Calu3 (cell line): ENCODE data around the gene LURAP1L. TPM values are rescaled to one million over a fixed set of nuclear protein-coding genes. Genes with fewer than 3 reads are reported as not detected.

Source experiments
- BruUV-seq: library from RNA; stranded (reverse); fragments of 400-500 nt; replicated peaks from 2 replicates; lab custom pipeline; 2021; lab: Mats Ljungman, UMichigan
- CTCF ChIA-PET: fragments of 300-600 bp; sonication (Branson Sonifier 250); formaldehyde crosslinking; loops from one replicate; lab custom pipeline; 2022; ENCODE audit warnings: antibody characterized with exemption; lab: Charles Lee
- DNase-seq: peaks from one replicate; pipeline ENCODE4 v3.0.0; 2022
- H3K27ac Mint-ChIP-seq: one replicate; pipeline ENCODE4 v1.8.0; 2022; ENCODE audit warnings: mixed read lengths; ENCODE audit not compliant: unreplicated experiment
- H3K27me3 Mint-ChIP-seq: one replicate; pipeline ENCODE4 v1.8.0; 2022; ENCODE audit warnings: mixed read lengths; ENCODE audit not compliant: unreplicated experiment
- H3K36me3 Mint-ChIP-seq: one replicate; pipeline ENCODE4 v1.8.0; 2022; ENCODE audit warnings: mild to moderate bottlenecking, moderate library complexity, mixed read lengths; ENCODE audit not compliant: insufficient read depth, unreplicated experiment
- H3K4me1 Mint-ChIP-seq: one replicate; pipeline ENCODE4 v1.8.0; 2022; ENCODE audit warnings: mild to moderate bottlenecking, low read depth, mixed read lengths; ENCODE audit not compliant: unreplicated experiment
- H3K4me3 Mint-ChIP-seq: one replicate; pipeline ENCODE4 v1.8.0; 2022; ENCODE audit warnings: mild to moderate bottlenecking, low read depth, moderate library complexity, mixed read lengths; ENCODE audit not compliant: unreplicated experiment
- H3K9me3 Mint-ChIP-seq: one replicate; pipeline ENCODE4 v1.8.0; 2022; ENCODE audit warnings: low read depth, mixed read lengths; ENCODE audit not compliant: unreplicated experiment
- CTCF ChIP-seq: fragments of 200-600 bp; IDR thresholded peaks from one replicate; pipeline ENCODE4 v1.8.0; 2022; ENCODE audit warnings: antibody characterized with exemption; ENCODE audit not compliant: unreplicated experiment
- intact Hi-C: fragments of 100-400 bp; cut with micrococcal nuclease; formaldehyde crosslinking; loops from one replicate; pipeline ENCODE4 v1.10.0; 2022; ENCODE audit not compliant: unreplicated experiment
- total RNA-seq: library from RNA; stranded (reverse); gene quantifications from 2 replicates; pipeline ENCODE4 v1.2.3, GENCODE V29; 2022

LURAP1L gene
- total RNA-seq, 1 experiment from 2014 or later: 48.7 TPM

- Mint-ChIP-seq H3K27me3 (no peaks in the 10 kb centered on the region), H3K4me1 (peaks cover 39% of the 10 kb centered on the region), H3K36me3 (no peaks in the 10 kb centered on the region), H3K9me3 (no peaks in the 10 kb centered on the region), H3K27ac (no peak overlapping the region), H3K4me3 (no peak overlapping the region)
- CTCF ChIA-PET: interaction anchor here (0.7 to 1.2 kb wide), 2 partner anchors 16 to 55 kb away, joined by 3 read pairs; no protein-coding TSS in a partner anchor
- BruUV-seq: no TSS peak
- DNase-seq: no peak
- no peak for TF ChIP-seq CTCF
- intact Hi-C loops: loop anchor here (10.0 kb wide), 1 partner anchor 1275 kb away; no protein-coding TSS in a partner anchor
Measured at GRCh38 chr9:12759761-12760160, 15.1 kb upstream of the LURAP1L start.

GRCh38 chr9:12760758-12761157, 14.1 kb upstream of the LURAP1L start:
- no peaks in the 10 kb centered on the region for H3K36me3 Mint-ChIP-seq
- no peaks in the 10 kb centered on the region for H3K27me3 Mint-ChIP-seq
- no peaks in the 10 kb centered on the region for H3K9me3 Mint-ChIP-seq
- BruUV-seq: no TSS peak
- no peak overlapping the region for H3K27ac Mint-ChIP-seq
- H3K4me3 Mint-ChIP-seq: no peak overlapping the region
- DNase-seq: no peak
- H3K4me1 Mint-ChIP-seq: peaks cover 46% of the 10 kb centered on the region
- CTCF ChIA-PET: no interaction called here
- intact Hi-C loops: no loop called here
- TF ChIP-seq CTCF: no peak

- Mint-ChIP-seq H3K9me3 (no peaks in the 10 kb centered on the region), H3K4me1 (peaks cover 46% of the 10 kb centered on the region), H3K36me3 (no peaks in the 10 kb centered on the region), H3K27me3 (no peaks in the 10 kb centered on the region), H3K4me3 (no peak overlapping the region), H3K27ac (no peak overlapping the region)
- no TSS peak for BruUV-seq
- TF ChIP-seq CTCF: no peak
- CTCF ChIA-PET: interaction anchor here (0.7 kb wide), 3 partner anchors 39 to 671 kb away, joined by 4 to 10 read pairs (median 7); no protein-coding TSS in a partner anchor
- intact Hi-C loops: no loop called here
- DNase-seq: no peak
Measured at GRCh38 chr9:12764150-12764549, 10.7 kb upstream of the LURAP1L start.

- TF ChIP-seq CTCF: no peak
- Mint-ChIP-seq H3K36me3 (no peaks in the 10 kb centered on the region), H3K4me3 (no peak overlapping the region), H3K27me3 (no peaks in the 10 kb centered on the region), H3K27ac (no peak overlapping the region), H3K4me1 (peaks cover 39% of the 10 kb centered on the region), H3K9me3 (no peaks in the 10 kb centered on the region)
- BruUV-seq: no TSS peak
- CTCF ChIA-PET: no interaction called here
- no peak for DNase-seq
- intact Hi-C loops: no loop called here
Measured at GRCh38 chr9:12765088-12765798, 9.6 kb upstream of the LURAP1L start.
